ENCODE results near the gene CD3E. TPM values are rescaled to one million over a fixed set of nuclear protein-coding genes. Genes with fewer than 3 reads are reported as not detected.

Gene CD3E
- total and polyA plus RNA-seq, 4 experiments from 2014 or later = 581 to 999 (median 623) TPM

- Mint-ChIP-seq H3K9me3 (peaks cover 0 to 1% (median 0%) of the 10 kb centered on the region in 8 donors), H3K4me3 (peak overlapping the region in 7 of 8 donors; percentile 27 to 80 (median 63)), H3K27me3 (no peaks in the 10 kb centered on the region), H3K36me3 (peaks cover 39 to 43% of the 10 kb centered on the region in 2 donors), H3K27ac (peak overlapping the region; percentile 90 to 98 (median 92)), H3K4me1 (peaks cover 64 to 95% (median 80%) of the 10 kb centered on the region in 4 donors)
- Histone ChIP-seq H3K4me1 (ENCODE audit: insufficient read depth, low read length) (peaks cover 86% of the 10 kb centered on the region), H3K9me3 (ENCODE audit: control insufficient read depth in 1 of 2, low read length in 2 of 2) (no peaks in the 10 kb centered on the region), H3K27me3 (ENCODE audit: insufficient read depth, low read length) (no peaks in the 10 kb centered on the region), H3K27ac (ENCODE audit: low read depth, low read length) (peak overlapping the region; percentile 32), H3K36me3 (ENCODE audit: insufficient read depth, low read length) (peaks cover 13% of the 10 kb centered on the region), H3K4me3 (ENCODE audit: low read length in 2 of 2) (peak overlapping the region in 1 of 2 donors; percentile 13)
- ChIA-PET POLR2A (ENCODE audit: partially characterized antibody) (interaction anchor here (1.0 kb wide), 1 partner anchor 89 kb away, joined by 3 read pairs; no protein-coding TSS in a partner anchor), CTCF (ENCODE audit: partially characterized antibody) (interaction anchor here (1.1 kb wide), 2 partner anchors 10 to 120 kb away, joined by 3 to 4 read pairs; no protein-coding TSS in a partner anchor)
- intact Hi-C loops (cut with micrococcal nuclease) = no loop called here
- peak in 1 of 5 donors; percentile 24 for DNase-seq
Observed at GRCh38 chr11:118318581-118319336, 14.2 kb downstream of the CD3E start.

DNA sequence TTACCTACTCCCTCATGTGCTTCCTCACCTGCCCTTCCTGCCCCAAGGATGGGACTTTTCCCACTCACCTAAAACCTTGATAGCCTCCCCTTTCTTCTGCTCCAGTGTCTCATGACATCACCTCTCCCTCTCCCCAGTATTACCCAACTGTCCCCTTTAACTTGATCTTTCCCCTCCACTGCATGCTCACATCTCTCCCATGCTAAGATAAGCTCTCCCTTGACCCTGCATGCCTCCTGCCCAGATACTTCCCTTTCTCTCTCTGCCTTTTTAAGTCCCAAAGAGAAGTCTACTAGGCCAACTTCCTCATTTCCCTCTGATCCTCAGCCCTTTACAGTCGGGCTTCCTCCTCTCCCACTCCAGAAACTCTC, 14.8 kb downstream of the CD3E start:
- ChIA-PET POLR2A (ENCODE audit: partially characterized antibody) (interaction anchor here (1.0 kb wide), 1 partner anchor 89 kb away, joined by 3 read pairs; no protein-coding TSS in a partner anchor), CTCF (ENCODE audit: partially characterized antibody) (no interaction called here)
- H3K4me1 Mint-ChIP-seq = peaks cover 59 to 95% (median 76%) of the 10 kb centered on the region in 4 donors
- Histone ChIP-seq H3K36me3 (ENCODE audit: insufficient read depth, low read length) (peaks cover 7% of the 10 kb centered on the region), H3K9me3 (ENCODE audit: control insufficient read depth in 1 of 2, low read length in 2 of 2) (no peaks in the 10 kb centered on the region), H3K4me3 (ENCODE audit: low read length in 2 of 2) (peak overlapping the region in 1 of 2 donors; percentile 13), H3K4me1 (ENCODE audit: insufficient read depth, low read length) (peaks cover 81% of the 10 kb centered on the region), H3K27me3 (ENCODE audit: insufficient read depth, low read length) (no peaks in the 10 kb centered on the region), H3K27ac (ENCODE audit: low read depth, low read length) (peak overlapping the region; percentile 32)
- peaks cover 0 to 1% (median 0%) of the 10 kb centered on the region in 8 donors for H3K9me3 Mint-ChIP-seq
- DNase-seq = no peak
- intact Hi-C loops (cut with micrococcal nuclease) = no loop called here
- H3K27ac Mint-ChIP-seq = peak overlapping the region; percentile 90 to 98 (median 92)
- peaks cover 35 to 43% of the 10 kb centered on the region in 2 donors for H3K36me3 Mint-ChIP-seq
- peak overlapping the region in 7 of 8 donors; percentile 36 to 80 (median 59) for H3K4me3 Mint-ChIP-seq
- H3K27me3 Mint-ChIP-seq = no peaks in the 10 kb centered on the region

DNA sequence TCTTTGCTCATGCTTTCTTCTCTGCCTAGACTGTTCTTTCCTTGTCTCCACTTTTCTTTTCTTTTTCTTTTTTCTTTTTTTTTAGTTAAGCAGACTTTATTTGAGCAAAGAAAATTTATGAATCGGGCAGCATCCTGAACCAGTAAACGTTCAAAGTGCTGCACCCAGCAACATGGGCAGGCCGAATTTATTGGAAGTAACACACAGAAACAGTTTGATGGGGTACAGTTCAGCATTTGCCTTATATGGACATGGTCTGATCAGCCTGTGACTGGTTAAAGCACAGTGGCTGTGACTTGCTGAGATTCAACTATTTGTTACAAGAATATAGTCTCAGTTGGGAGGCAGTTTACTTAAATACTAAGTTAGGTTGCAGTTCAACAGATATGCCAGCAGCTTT, 16.0 kb downstream of the CD3E start:
- intact Hi-C loops (cut with micrococcal nuclease) = no loop called here
- Mint-ChIP-seq H3K27ac (peak overlapping the region in 6 of 7 donors; percentile 44 to 98 (median 76)), H3K9me3 (peaks cover 0 to 1% (median 0%) of the 10 kb centered on the region in 8 donors), H3K4me3 (peak overlapping the region in 3 of 8 donors; percentile 6 to 80 (median 28)), H3K36me3 (peaks cover 29 to 37% of the 10 kb centered on the region in 2 donors), H3K27me3 (no peaks in the 10 kb centered on the region), H3K4me1 (peaks cover 55 to 89% (median 68%) of the 10 kb centered on the region in 4 donors)
- POLR2A ChIA-PET (ENCODE audit: partially characterized antibody) = interaction anchor here (1.3 to 3.0 kb wide), 3 partner anchors 15 to 95 kb away, joined by 3 to 32 read pairs (median 4); partner anchors contain the start of gene CD3E
- Histone ChIP-seq H3K9me3 (ENCODE audit: control insufficient read depth in 1 of 2, low read length in 2 of 2) (no peaks in the 10 kb centered on the region), H3K4me3 (ENCODE audit: low read length in 2 of 2) (no peak overlapping the region), H3K36me3 (ENCODE audit: insufficient read depth, low read length) (no peaks in the 10 kb centered on the region), H3K4me1 (ENCODE audit: insufficient read depth, low read length) (peaks cover 70% of the 10 kb centered on the region), H3K27me3 (ENCODE audit: insufficient read depth, low read length) (no peaks in the 10 kb centered on the region), H3K27ac (ENCODE audit: low read depth, low read length) (no peak overlapping the region)
- DNase-seq = no peak
- CTCF ChIA-PET (ENCODE audit: partially characterized antibody) = no interaction called here

GRCh38 chr11:118321386-118322082, 17.0 kb downstream of the CD3E start:
- ChIA-PET CTCF (ENCODE audit: partially characterized antibody) (interaction anchor here (0.7 to 1.7 kb wide), 5 partner anchors 10 to 61 kb away, joined by 3 to 5 read pairs (median 3); no protein-coding TSS in a partner anchor), POLR2A (ENCODE audit: partially characterized antibody) (interaction anchor here (1.2 to 3.0 kb wide), 4 partner anchors 10 to 96 kb away, joined by 3 to 32 read pairs (median 4); partner anchors contain the start of gene CD3E)
- Histone ChIP-seq H3K36me3 (ENCODE audit: insufficient read depth, low read length) (no peaks in the 10 kb centered on the region), H3K4me3 (ENCODE audit: low read length in 2 of 2) (no peak overlapping the region), H3K9me3 (ENCODE audit: control insufficient read depth in 1 of 2, low read length in 2 of 2) (no peaks in the 10 kb centered on the region), H3K4me1 (ENCODE audit: insufficient read depth, low read length) (peaks cover 59% of the 10 kb centered on the region), H3K27ac (ENCODE audit: low read depth, low read length) (no peak overlapping the region), H3K27me3 (ENCODE audit: insufficient read depth, low read length) (no peaks in the 10 kb centered on the region)
- Mint-ChIP-seq H3K27ac (peak overlapping the region in 6 of 7 donors; percentile 13 to 89 (median 72)), H3K4me1 (peaks cover 45 to 79% (median 62%) of the 10 kb centered on the region in 4 donors), H3K36me3 (peaks cover 21 to 40% of the 10 kb centered on the region in 2 donors), H3K4me3 (peak overlapping the region in 5 of 8 donors; percentile 9 to 76 (median 38)), H3K27me3 (no peaks in the 10 kb centered on the region), H3K9me3 (peaks cover 0 to 1% (median 0%) of the 10 kb centered on the region in 8 donors)
- DNase-seq = no peak
- intact Hi-C loops (cut with micrococcal nuclease) = no loop called here

- Histone ChIP-seq H3K4me1 (ENCODE audit: insufficient read depth, low read length) (peaks cover 48% of the 10 kb centered on the region), H3K36me3 (ENCODE audit: insufficient read depth, low read length) (no peaks in the 10 kb centered on the region), H3K4me3 (ENCODE audit: low read length in 2 of 2) (no peak overlapping the region), H3K9me3 (ENCODE audit: control insufficient read depth in 1 of 2, low read length in 2 of 2) (no peaks in the 10 kb centered on the region), H3K27ac (ENCODE audit: low read depth, low read length) (no peak overlapping the region), H3K27me3 (ENCODE audit: insufficient read depth, low read length) (no peaks in the 10 kb centered on the region)
- peaks cover 15 to 37% of the 10 kb centered on the region in 2 donors for H3K36me3 Mint-ChIP-seq
- no peak overlapping the region for H3K4me3 Mint-ChIP-seq
- H3K4me1 Mint-ChIP-seq = peaks cover 37 to 68% (median 53%) of the 10 kb centered on the region in 4 donors
- DNase-seq = no peak
- POLR2A ChIA-PET (ENCODE audit: partially characterized antibody) = interaction anchor here (1.0 to 3.0 kb wide), 2 partner anchors 17 to 27 kb away, joined by 3 to 32 read pairs; partner anchors contain the start of gene CD3E
- H3K27ac Mint-ChIP-seq = peak overlapping the region in 1 of 7 donors; percentile 15
- CTCF ChIA-PET (ENCODE audit: partially characterized antibody) = interaction anchor here (1.2 to 1.7 kb wide), 6 partner anchors 12 to 124 kb away, joined by 3 to 6 read pairs (median 4); no protein-coding TSS in a partner anchor
- no peaks in the 10 kb centered on the region for H3K27me3 Mint-ChIP-seq
- intact Hi-C loops (cut with micrococcal nuclease) = no loop called here
- H3K9me3 Mint-ChIP-seq = peaks cover 0 to 1% (median 0%) of the 10 kb centered on the region in 8 donors
Observed at GRCh38 chr11:118322721-118323120, 18.2 kb downstream of the CD3E start.

GRCh38 chr11:118325283-118325682, 20.8 kb downstream of the CD3E start:
- H3K27me3 ChIP-seq (ENCODE audit: insufficient read depth, low read length) = no peaks in the 10 kb centered on the region
- peaks cover 18 to 54% (median 34%) of the 10 kb centered on the region in 4 donors for H3K4me1 Mint-ChIP-seq
- ChIA-PET CTCF (ENCODE audit: partially characterized antibody) (no interaction called here), POLR2A (ENCODE audit: partially characterized antibody) (no interaction called here)
- no peaks in the 10 kb centered on the region for H3K9me3 Mint-ChIP-seq
- peaks cover 17 to 41% of the 10 kb centered on the region in 2 donors for H3K36me3 Mint-ChIP-seq
- H3K27ac Mint-ChIP-seq = peak overlapping the region in 2 of 7 donors; percentile 51 to 88
- H3K4me3 ChIP-seq (ENCODE audit: low read length in 2 of 2) = no peak overlapping the region
- H3K36me3 ChIP-seq (ENCODE audit: insufficient read depth, low read length) = no peaks in the 10 kb centered on the region
- intact Hi-C loops (cut with micrococcal nuclease) = no loop called here
- H3K4me1 ChIP-seq (ENCODE audit: insufficient read depth, low read length) = peaks cover 23% of the 10 kb centered on the region
- H3K27me3 Mint-ChIP-seq = no peaks in the 10 kb centered on the region
- no peaks in the 10 kb centered on the region for H3K9me3 ChIP-seq (ENCODE audit: control insufficient read depth in 1 of 2, low read length in 2 of 2)
- no peak for DNase-seq
- no peak overlapping the region for H3K27ac ChIP-seq (ENCODE audit: low read depth, low read length)
- no peak overlapping the region for H3K4me3 Mint-ChIP-seq
